Lower leg skin (tissue), 4 donors: ENCODE measurements around the gene KLHL17. TPM values are rescaled to one million over a fixed set of nuclear protein-coding genes. Genes with fewer than 3 reads are reported as not detected.
A peak's percentile ranks its signal among the peaks of the same experiment; 100 is the strongest.
"Not testable (repeated sequence)": the region's sequence is repeated elsewhere in the genome, so short reads cannot be mapped to it uniquely, and the experiment has no call there.

Experiments used
- DNase-seq, 2 donors: peaks; one replicate each; pipeline ENCODE4 v3.0.0-alpha.2; 2019; ENCODE audit warnings: low spot score in 2 of 2
- H3K4me3 ChIP-seq: fragments of 200-600 bp; sonication (generic); 2 replicates; pipeline ENCODE4 v1.5.1; 2017; ENCODE audit warnings: mild to moderate bottlenecking, low read depth; ENCODE audit not compliant: poor library complexity, severe bottlenecking
- POLR2A ChIP-seq, 2 donors: fragments of 450-650 bp; IDR thresholded peaks; one replicate each; pipeline ENCODE4 v1.6.1; 2016 to 2017; ENCODE audit warnings: antibody characterized with exemption in 2 of 2, mild to moderate bottlenecking in 1 of 2, moderate library complexity in 1 of 2
- WGBS, 2 donors: methylation state at CpG; one replicate each; pipeline ENCODE4 v1.1.5; 2018; 5-methylcytosine and 5-hydroxymethylcytosine counted together
- intact Hi-C: fragments of 100-400 bp; cut with DNase I; formaldehyde crosslinking; loops from one replicate; pipeline ENCODE4 v1.15.0; 2023; ENCODE audit warnings: low total_unique reads
- total RNA-seq, 4 donors: library from RNA; depleted of rRNA; stranded (reverse); fragments of >200 nt; gene quantifications; one replicate each; pipeline ENCODE4 v1.1.0, GENCODE V29; 2016
- TF ChIP-seq, protein P1 (sequence below), 3 donors: fragments of 450-650 bp; IDR thresholded peaks; one replicate each; pipeline ENCODE4 v1.5.1; 2016; ENCODE audit warnings: antibody characterized with exemption in 3 of 3, mild to moderate bottlenecking in 3 of 3, moderate library complexity in 2 of 3

Gene KLHL17
- total RNA-seq, 4 donors from 2014 or later = 9.7 to 30.9 (median 16.3) TPM

DNA sequence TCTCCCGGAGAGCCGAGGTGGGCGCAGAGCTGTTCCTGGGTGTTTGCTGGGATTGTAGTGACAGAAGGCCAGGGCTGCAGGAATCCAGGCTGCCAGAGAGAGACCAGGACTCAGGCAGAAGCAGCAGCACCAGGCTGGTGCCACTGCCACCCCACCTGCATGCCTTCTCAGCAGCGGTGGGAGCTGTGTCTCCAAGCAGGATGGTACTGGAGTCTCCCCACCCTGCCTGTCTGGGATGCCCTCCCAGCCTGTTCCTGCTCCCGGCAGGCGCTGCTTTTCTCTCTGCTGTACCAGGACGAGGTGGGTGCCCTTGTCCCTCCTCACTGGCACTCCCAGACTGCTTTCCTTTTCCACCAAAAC is 44.0 kb downstream of the KLHL17 start:
- 63 to 71% methylated on average over 6 to 7 of the region's 7 CpGs for WGBS, 2 donors
- intact Hi-C loops = no loop called here
- no peak for TF ChIP-seq POLR2A (IDR thresholded peaks at IDR 0.05)
- TF ChIP-seq, protein P1, sequence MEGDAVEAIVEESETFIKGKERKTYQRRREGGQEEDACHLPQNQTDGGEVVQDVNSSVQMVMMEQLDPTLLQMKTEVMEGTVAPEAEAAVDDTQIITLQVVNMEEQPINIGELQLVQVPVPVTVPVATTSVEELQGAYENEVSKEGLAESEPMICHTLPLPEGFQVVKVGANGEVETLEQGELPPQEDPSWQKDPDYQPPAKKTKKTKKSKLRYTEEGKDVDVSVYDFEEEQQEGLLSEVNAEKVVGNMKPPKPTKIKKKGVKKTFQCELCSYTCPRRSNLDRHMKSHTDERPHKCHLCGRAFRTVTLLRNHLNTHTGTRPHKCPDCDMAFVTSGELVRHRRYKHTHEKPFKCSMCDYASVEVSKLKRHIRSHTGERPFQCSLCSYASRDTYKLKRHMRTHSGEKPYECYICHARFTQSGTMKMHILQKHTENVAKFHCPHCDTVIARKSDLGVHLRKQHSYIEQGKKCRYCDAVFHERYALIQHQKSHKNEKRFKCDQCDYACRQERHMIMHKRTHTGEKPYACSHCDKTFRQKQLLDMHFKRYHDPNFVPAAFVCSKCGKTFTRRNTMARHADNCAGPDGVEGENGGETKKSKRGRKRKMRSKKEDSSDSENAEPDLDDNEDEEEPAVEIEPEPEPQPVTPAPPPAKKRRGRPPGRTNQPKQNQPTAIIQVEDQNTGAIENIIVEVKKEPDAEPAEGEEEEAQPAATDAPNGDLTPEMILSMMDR (IDR thresholded peaks at IDR 0.05) = no peak
- DNase-seq = no peak
- no peak overlapping the region for H3K4me3 ChIP-seq

DNA sequence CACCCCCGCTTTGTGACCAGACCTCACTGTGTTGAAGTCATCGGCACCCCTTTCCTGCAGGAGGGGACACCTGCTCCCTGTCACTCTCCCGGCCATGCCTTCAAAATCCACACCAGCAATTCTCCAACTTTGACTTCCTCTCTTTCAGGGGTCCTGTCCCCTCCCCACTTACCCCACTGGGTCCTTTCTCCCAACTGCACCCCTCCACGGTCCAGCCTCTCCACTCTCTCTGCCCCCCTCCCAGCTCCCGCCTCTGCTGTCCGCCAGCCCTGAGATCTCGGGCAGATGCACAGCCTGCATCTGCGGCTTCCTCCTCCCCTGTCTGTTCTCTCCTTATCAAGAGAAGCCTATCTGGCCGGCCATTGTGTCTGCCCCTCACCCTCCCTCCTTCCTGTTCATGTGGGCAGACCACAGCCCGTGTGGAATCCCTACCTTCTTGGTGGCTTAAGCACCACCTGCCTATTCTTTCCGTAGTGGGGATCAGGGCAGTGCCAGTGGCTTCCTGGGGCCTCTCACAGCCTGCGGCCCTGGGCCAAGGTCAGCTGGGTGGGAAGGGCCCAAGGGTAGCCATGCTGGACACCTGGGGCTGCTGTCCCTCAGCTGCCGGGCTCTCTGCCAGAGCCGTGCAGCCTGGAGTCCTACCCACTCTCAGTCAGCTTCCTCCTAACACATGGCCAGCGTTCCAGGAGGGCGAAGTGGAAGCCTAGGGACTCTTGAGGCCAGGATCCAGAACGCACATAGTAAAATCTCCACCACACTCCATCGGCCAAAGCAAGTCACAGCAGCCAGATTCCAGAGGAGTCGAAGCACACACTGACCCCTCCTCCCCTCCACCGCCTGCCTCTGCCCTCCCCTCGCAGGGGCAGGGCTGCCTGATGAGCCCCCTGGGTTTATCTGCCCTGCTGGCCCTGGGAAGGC is 44.7 kb downstream of the KLHL17 start:
- 48% methylated on average over 21 of the region's 21 CpGs for WGBS, 2 donors
- DNase-seq = no peak
- no peak overlapping the region for H3K4me3 ChIP-seq
- intact Hi-C loops = no loop called here
- TF ChIP-seq, protein P1 (IDR thresholded peaks at IDR 0.05) = no peak
- no peak for TF ChIP-seq POLR2A (IDR thresholded peaks at IDR 0.05)

DNA sequence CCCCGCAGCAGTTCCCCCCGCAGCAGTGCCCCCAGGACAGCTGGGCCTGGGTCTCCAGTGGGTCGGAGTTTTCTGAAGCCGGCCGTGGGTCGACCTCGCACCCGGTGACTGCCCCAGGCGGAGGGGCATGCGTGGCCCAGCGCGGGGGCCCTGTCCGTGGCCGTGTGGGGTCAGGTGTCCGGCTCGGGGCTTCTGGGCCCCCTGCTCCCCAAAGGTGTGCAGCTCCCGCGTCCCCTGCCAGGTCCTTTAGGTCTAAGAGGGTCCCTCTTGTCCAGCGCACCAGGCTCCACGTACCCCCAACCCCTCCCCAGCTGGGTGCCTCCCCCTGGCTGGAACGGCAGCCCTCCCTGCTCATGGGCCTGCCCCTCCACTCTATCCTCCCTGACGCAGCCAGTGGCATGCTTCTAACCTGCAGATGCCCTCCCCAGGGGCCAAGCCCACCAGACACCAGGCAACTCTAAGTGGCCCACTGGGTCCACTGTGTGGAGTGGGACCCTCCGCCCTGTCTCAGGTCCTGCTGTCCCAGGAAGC is 45.5 kb downstream of the KLHL17 start:
- no peak for TF ChIP-seq POLR2A (IDR thresholded peaks at IDR 0.05)
- TF ChIP-seq, protein P1 (IDR thresholded peaks at IDR 0.05) = no peak
- DNase-seq = no peak
- no peak overlapping the region for H3K4me3 ChIP-seq
- intact Hi-C loops = no loop called here
- WGBS, 2 donors = 64 to 77% methylated on average over 16 to 20 of the region's 23 CpGs

DNA sequence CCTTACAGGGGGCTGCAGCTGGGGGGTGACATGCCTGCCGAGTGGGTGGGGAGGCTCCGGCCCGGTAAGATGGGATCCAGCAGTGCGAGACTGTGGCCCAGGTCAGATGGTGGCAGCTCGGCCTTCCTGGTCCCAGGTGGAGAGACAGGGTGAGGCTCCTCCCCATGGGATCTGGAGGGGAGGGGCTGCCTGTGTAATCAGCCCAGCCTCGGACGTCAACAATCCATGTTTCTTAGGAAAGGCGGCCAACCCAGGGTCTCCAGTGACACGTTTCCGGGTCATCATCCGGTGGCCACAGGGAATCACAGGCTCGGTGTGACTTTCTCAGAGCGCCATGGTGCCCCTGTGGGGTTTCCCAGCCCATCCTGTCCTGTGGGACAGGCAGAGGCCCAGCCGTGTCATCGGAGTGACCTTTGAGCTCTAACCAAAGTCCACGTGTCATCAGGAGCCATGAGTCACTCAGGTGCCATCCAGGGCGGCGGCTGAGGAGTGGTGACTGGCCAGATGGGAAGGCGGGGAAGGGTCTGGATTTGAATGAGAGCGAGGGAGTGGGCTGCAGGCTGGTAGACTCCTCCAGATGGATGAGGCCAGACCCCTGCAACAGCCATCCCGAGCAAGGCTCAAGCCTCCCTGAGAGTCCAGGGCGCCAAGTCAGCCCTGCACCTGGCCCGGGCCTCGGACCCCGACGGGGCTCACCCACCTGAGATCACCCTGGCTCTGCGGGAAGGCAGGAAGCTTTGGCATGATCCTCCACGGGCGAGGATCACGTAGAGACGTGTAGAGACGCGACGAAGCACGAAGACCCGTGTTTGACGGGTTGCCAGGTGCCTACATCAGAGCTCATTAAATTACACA is 46.1 kb downstream of the KLHL17 start:
- DNase-seq = peak in 1 of 2 donors; percentile 86
- intact Hi-C loops = no loop called here
- 62 to 68% methylated on average over 21 to 30 of the region's 37 CpGs for WGBS, 2 donors

DNA sequence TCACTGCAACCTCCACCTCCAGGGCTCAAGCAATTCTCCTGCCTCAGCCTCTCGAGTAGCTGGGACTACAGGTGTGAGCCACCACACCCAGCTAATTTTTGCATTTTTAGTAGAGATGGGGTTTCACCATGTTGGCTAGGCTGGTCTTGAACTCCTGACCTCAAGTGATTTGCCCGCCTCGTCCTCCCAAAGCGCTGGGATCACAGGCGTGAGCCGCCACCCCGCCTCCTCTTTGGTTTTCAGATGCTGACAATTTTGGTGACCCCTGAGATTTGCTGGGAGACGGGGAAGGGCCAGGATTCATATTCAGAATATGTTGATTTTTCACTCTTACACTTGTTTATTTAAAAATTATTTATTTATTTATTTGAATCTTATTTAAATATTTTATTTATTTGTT is 49.7 kb downstream of the KLHL17 start:
- H3K4me3 ChIP-seq, DNase-seq, intact Hi-C loops: not testable (repeated sequence)
- WGBS, 2 donors = 92 to 93% methylated on average over 8 of the region's 8 CpGs

More for the DNA sequence above, 46.1 kb downstream of the KLHL17 start:
- TF ChIP-seq, protein P1 (IDR thresholded peaks at IDR 0.05) = no peak
- TF ChIP-seq POLR2A (IDR thresholded peaks at IDR 0.05) = no peak
- H3K4me3 ChIP-seq = no peak overlapping the region
